CD4-positive, alpha-beta T cell treated with Interleukin-4 for 4 hours (primary cell): ENCODE results near the gene SNTB2.
"Not testable (repeated sequence)": the region's sequence is repeated elsewhere in the genome, so short reads cannot be mapped to it uniquely, and the experiment has no call there.

Source experiments
- DNase-seq: peaks from one replicate; pipeline ENCODE4 v3.0.0-alpha.2; 2020

The SNTB2 gene

DNA sequence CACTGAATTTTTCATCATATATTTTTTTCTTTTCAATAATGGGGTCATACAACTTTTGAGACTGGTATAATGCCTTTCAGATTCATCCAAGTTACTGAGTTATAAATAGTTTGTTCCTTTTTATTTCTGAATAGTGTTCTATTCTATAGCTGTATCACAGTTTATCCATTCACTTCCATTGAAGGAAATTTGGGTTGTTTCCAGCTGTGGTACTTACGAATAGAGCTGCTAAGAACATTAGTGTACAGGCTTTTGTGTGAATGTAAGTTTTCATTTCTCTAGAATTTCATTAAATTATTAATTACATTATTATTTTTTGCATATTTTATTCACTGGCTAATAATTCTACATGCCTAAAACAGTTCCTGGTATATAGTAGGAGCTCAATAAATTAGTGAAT, 52.9 kb downstream of the SNTB2 start:
- DNase-seq, result no peak

DNA sequence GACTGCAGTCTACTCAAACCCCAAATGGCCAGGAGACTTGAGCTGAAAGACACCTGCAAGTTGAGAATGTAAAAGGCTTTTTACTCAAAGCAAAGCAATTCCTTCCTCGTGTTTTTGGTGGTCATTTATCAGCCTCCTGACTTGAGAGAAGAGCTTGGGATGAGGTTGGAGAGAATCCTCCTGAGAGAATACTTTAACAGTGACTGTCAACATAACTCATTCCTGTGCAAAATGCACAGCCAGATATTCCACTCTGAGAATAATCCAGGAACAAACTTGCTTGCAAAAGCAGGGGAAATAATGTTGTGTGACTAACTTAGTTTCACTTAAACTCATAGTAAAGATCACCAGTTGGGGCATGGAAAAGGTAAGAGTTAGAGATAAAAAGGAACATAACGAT, 53.4 kb downstream of the SNTB2 start:
- DNase-seq, result no peak

GRCh38 chr16:69241926-69242325, 55.0 kb downstream of the SNTB2 start:
- no peak for DNase-seq

GRCh38 chr16:69243479-69243878, 56.5 kb downstream of the SNTB2 start:
- no peak for DNase-seq

- DNase-seq, result no peak
Measured at GRCh38 chr16:69244336-69244735, 57.4 kb downstream of the SNTB2 start.

- no peak for DNase-seq
Measured at GRCh38 chr16:69250081-69250480, 63.1 kb downstream of the SNTB2 start.

DNA sequence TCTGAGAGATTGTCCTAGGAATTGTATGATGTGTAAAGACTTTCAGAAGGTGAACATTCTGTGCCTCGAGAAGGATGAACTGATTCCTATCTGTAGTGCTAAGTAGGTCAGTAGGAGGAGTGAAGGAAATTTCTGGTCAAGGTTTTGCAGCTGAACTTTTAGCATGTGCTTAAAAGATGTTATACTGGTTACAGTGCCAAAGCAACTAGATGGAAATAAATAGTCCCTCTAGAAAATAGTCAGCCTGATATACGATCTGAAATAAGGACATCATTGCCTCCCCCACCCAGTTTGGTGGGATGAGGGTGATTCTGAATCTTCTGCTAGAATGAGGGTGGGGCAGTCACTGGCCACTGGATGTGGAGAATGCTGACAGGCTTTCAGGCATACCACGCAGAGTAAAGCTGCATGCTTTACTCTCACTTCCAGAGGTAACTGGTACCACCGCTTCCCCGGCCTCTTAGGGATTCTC, 66.9 kb downstream of the SNTB2 start:
- peak; percentile 10 for DNase-seq

GRCh38 chr16:69259428-69259764, 72.4 kb downstream of the SNTB2 start:
- DNase-seq, result not testable (repeated sequence)

GRCh38 chr16:69260019-69260418, 73.1 kb downstream of the SNTB2 start:
- DNase-seq, result no peak

GRCh38 chr16:69260506-69260905, 73.5 kb downstream of the SNTB2 start:
- DNase-seq, result no peak

DNA sequence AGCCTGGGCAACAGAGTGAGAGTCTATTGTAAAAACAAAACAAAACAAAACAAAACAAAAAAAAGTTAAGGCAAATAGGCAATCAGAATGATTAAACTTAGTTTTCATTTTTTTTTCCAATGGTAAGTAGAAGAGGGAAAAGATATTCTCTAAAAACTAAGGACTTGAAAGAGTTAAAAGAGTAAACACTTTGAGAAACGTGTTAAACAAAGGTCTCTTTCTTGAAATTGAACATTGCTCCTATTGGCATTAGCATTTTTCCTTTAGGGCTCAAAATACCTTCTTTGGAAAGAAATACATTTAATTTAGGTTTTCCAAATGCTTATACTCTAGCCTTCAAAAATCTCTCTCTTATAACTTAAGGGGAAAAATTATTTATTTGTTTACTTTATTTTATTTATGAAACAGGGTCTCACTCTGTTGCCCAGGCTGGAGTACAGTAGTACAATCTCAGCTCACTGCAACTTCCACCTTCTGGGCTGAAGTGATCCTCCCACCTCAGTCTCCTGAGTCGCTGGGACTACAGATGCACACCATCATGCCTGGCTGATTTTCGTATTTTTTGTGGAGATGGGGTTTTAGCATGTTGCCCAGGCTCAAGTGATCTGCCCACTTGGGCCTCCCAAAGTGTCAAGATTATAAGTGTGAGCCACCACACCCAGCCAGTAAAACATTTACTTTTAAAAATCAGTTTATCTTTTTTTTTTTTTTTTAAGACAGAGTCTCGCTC, 79.5 kb downstream of the SNTB2 start:
- DNase-seq, result no peak

- DNase-seq, result no peak
Measured at GRCh38 chr16:69267633-69268032, 80.7 kb downstream of the SNTB2 start.

DNA sequence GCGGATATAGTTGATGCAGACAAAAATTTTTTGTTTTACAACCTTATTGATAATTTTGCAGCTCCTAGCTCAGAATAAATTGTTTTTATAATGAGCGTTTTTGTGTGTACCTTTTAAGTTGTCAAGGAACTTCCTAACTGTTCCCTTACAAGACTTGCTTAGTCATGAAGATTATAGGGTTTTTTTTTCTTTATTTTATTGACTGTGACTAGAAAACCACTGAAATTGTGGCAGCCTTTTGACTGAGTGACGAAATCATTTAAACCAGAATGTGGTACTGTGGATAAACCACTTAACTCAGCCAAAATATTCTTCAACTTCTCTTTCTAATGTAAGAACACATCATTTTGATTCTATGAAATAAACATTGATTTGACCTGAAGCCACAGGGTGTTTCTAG, 83.4 kb downstream of the SNTB2 start:
- no peak for DNase-seq

DNA sequence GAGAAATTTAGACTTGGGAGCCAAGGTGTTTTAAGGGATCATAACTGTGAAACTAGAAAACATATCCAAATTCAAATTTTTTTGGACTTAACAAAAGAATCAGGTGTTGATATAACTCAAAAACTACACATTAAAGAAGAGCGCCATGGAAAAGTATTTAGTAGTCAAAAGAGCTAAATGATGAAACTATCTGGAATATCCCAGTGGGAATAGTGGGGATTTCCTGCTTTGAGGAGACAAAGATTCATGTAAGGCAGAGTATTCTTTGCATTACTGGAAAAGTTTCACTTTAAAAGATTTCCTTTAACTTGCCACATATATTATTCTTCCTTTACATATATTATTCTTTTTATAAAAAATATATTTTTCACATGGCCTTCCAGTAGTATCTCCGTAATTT, 83.9 kb downstream of the SNTB2 start:
- no peak for DNase-seq

GRCh38 chr16:69273009-69273408, 86.0 kb downstream of the SNTB2 start:
- no peak for DNase-seq

DNA sequence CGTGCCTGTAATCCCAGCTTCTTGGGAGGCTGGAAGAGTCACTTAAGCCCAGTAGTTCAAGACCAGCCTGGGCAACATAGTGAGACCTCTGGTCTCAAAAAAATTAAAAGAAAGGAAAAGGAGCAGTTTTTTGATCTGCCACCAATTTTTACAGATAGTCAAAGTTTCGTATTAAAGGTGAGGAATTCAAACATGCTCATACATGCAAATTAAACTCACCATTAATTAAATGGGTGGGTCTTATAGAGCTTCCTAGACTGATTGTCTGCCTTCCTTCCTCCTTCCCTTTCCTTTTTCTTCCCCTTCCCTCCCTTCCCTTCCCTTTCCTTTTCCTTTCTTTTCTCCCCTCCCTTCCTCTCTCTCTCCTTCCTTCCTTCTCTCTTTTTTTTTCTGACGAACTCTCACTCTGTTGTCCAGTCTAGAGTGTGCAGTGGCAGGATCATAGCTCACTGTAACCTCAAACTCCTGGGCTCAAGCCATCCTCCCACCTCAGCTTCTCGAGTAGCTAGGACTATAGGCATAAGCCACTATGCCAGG, 87.8 kb downstream of the SNTB2 start:
- no peak for DNase-seq

- DNase-seq, result no peak
Measured at GRCh38 chr16:69276148-69277115, 89.5 kb downstream of the SNTB2 start.

DNA sequence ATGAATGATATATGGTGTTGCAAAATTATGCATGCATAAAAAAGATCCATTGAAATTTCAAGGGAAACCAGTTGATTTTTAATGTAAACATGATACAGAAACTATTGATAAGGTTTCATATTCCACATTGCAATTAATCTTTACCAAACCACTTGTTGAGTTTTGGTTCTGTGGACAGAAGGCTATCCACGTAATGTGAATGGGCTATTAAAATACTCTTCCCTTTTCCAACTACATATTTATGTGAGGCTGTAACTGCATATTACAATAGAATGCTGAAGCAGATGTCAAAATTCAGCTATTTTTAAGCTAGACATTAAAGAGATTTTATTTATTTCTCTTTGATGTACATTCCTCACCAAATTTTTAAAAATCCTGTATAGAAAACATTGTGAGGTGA, 90.4 kb downstream of the SNTB2 start:
- DNase-seq, result no peak

DNA sequence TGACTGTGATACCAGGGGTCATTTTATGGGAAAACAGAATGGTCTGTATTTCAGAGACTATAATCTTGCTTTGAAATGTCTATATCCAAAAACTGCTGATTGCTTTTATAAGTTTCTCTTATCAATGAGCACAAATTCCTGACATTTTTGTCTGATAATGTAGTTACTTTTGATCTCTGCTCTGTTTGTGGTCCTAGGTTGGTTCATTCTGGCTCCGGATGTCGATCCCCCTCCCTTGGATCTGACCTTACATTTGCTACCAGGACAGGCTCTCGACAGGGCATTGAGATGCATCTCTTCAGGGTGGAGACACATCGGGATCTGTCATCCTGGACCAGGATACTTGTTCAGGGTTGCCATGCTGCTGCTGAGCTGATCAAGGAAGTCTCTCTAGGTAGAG, 96.9 kb downstream of the SNTB2 start:
- DNase-seq, result no peak

DNA sequence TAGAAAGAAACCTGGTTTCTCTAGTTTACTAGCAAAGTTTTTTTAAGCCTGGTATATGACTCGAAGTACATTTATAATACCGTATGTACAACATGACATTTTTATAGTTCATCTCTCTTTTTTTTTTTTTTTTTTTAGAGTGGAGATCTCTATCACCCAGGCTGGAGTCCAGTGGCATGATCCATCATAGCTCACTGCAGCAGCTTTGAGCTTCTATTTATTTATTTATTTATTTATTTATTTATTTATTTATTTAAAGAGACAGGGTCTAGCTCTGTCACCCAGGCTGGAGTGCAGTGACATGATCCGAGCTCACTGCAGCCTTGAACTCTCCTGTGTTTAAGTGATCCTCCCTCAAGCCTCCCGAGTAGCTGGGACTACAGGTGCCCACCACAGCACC, 98.3 kb downstream of the SNTB2 start:
- no peak for DNase-seq

DNA sequence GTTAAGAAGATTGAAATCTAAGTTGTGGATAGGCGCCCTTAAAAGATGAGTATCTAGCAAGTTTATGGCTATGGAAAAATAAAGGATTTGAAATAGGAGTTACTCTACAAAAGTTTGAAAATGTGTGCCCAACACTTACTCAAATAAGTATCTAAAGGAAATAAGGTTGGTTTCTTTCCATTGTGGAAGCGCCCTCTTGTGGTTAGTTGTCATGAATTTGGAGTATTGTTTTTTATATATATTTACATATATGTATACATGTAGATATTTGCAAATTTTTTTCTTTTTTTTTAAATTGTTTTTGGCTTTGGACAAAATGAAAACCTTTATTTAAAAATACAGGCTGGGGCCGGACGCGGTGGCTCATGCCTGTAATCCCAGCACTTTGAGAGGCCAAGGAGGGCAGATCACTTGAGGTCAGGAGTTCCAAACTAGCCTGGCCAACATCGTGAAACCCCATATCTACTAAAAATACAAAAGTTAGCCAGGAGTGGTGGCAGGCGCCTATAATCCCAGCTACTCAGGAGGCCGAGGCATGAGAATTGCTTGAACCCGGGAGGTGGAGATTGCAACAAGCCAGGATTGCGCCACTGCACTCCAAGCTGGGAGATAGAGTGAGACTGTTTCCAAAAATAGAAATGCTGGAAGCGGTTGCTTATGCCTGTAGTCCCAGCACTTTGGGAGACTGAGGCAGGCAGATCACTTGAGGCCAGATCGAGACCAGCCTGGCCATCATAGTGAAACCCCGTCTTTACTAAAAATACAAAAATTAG, 100.2 kb downstream of the SNTB2 start:
- DNase-seq, result peak; percentile 71

GRCh38 chr16:69291657-69292056, 104.7 kb downstream of the SNTB2 start:
- not testable (repeated sequence) for DNase-seq

DNA sequence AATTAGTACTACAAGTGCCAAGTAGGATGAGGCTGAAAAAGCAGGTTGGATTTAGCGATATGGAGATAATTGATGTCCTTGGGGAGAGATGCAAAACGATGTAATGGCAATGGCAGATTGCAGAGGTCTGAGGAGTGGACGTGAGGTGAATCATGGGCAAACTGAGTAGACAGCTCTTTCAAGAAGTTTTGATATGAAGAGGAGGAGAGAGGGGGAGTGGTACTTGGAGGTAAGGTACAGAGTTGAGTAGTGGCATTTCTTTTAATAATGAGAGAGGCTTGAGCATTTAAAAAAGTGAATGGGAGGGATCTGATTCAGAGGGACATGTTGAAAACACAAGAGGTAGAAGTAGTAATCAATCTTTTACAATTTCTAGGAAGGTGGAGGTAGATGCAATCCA, 106.4 kb downstream of the SNTB2 start:
- no peak for DNase-seq
